ENCODE data around the gene TLE4.
A peak's percentile ranks its signal among the peaks of the same experiment; 100 is the strongest.

Gene TLE4

GRCh38 chr9:79709743-79710674 is 138.2 kb downstream of the TLE4 start:
- no peak for DNase-seq (ENCODE audit: low read depth)
- no peak for TF ChIP-seq CTCF (IDR thresholded peaks at IDR 0.05; ENCODE audit: control insufficient read depth, insufficient read depth, low read depth, low read length, missing control alignments)
- H3K4me3 ChIP-seq (ENCODE audit: control insufficient read depth, low read depth, low read length), result no peak overlapping the region

- DNase-seq (ENCODE audit: low read depth), result no peak
- H3K4me3 ChIP-seq (ENCODE audit: control insufficient read depth, low read depth, low read length), result no peak overlapping the region
- no peak for TF ChIP-seq CTCF (IDR thresholded peaks at IDR 0.05; ENCODE audit: control insufficient read depth, insufficient read depth, low read depth, low read length, missing control alignments)
Observed at GRCh38 chr9:79711874-79712273, 140.1 kb downstream of the TLE4 start.

GRCh38 chr9:79719021-79719420 is 147.3 kb downstream of the TLE4 start:
- no peak overlapping the region for H3K4me3 ChIP-seq (ENCODE audit: control insufficient read depth, low read depth, low read length)
- TF ChIP-seq CTCF (IDR thresholded peaks at IDR 0.05; ENCODE audit: control insufficient read depth, insufficient read depth, low read depth, low read length, missing control alignments), result no peak
- no peak for DNase-seq (ENCODE audit: low read depth)

GRCh38 chr9:79719989-79720388 is 148.2 kb downstream of the TLE4 start:
- no peak for DNase-seq (ENCODE audit: low read depth)
- no peak for TF ChIP-seq CTCF (IDR thresholded peaks at IDR 0.05; ENCODE audit: control insufficient read depth, insufficient read depth, low read depth, low read length, missing control alignments)
- no peak overlapping the region for H3K4me3 ChIP-seq (ENCODE audit: control insufficient read depth, low read depth, low read length)

- no peak for TF ChIP-seq CTCF (IDR thresholded peaks at IDR 0.05; ENCODE audit: control insufficient read depth, insufficient read depth, low read depth, low read length, missing control alignments)
- H3K4me3 ChIP-seq (ENCODE audit: control insufficient read depth, low read depth, low read length), result no peak overlapping the region
Observed at GRCh38 chr9:79731171-79731890, 159.6 kb downstream of the TLE4 start.

GRCh38 chr9:79735023-79735779 is 163.4 kb downstream of the TLE4 start:
- H3K4me3 ChIP-seq (ENCODE audit: control insufficient read depth, low read depth, low read length), result no peak overlapping the region
- DNase-seq (ENCODE audit: low read depth), result peak; percentile 8
- TF ChIP-seq CTCF (IDR thresholded peaks at IDR 0.05; ENCODE audit: control insufficient read depth, insufficient read depth, low read depth, low read length, missing control alignments), result no peak

More at GRCh38 chr9:79731171-79731890, 159.6 kb downstream of the TLE4 start:
- DNase-seq (ENCODE audit: low read depth), result no peak

Data from AG09309 (cell line).